SK-N-MC (cell line): Measurements from ENCODE around the gene APBA2.
A peak's percentile ranks its signal among the peaks of the same experiment; 100 is the strongest.
"Not testable (repeated sequence)": the region's sequence is repeated elsewhere in the genome, so short reads cannot be mapped to it uniquely, and the experiment has no call there.

Experiments
- DNase-seq: peaks from one replicate; pipeline ENCODE4 v3.0.0-alpha.2; 2011; ENCODE audit warnings: low read depth, low spot score
- H3K27ac ChIP-seq: fragments of 200-600 bp; sonication (generic); 2 replicates; pipeline ENCODE4 v1.5.1; 2016; ENCODE audit warnings: mixed run types
- H3K36me3 ChIP-seq: fragments of 200-600 bp; sonication (generic); 2 replicates; pipeline ENCODE4 v1.6.1; 2017; ENCODE audit warnings: antibody characterized with exemption, low read length, mixed read lengths; ENCODE audit not compliant: insufficient read depth
- H3K4me3 ChIP-seq: fragments of 200-600 bp; sonication (generic); 2 replicates; pipeline ENCODE4 v1.5.1; 2016
- H3K9ac ChIP-seq: fragments of 200-600 bp; sonication (generic); 2 replicates; pipeline ENCODE4 v1.8.0; 2017; ENCODE audit warnings: mixed run types, mixed read lengths; ENCODE audit not compliant: insufficient read length
- H3K9me3 ChIP-seq: fragments of 200-600 bp; sonication (generic); 2 replicates; pipeline ENCODE4 v1.6.1; 2017; ENCODE audit warnings: low read depth, mild to moderate bottlenecking, antibody characterized with exemption, low read length, moderate library complexity, mixed read lengths
- EZH2 ChIP-seq: fragments of 200-600 bp; sonication (generic); IDR thresholded peaks from one replicate; pipeline ENCODE4 v1.6.1; 2017; ENCODE audit warnings: antibody characterized with exemption
- FOXP2 ChIP-seq: optimal IDR thresholded peaks from 2 replicates; pipeline ENCODE3; 2011; ENCODE audit warnings: mild to moderate bottlenecking, moderate library complexity; ENCODE audit not compliant: insufficient read depth; ENCODE audit errors: extremely low read length, control extremely low read depth
- POLR2AphosphoS5 ChIP-seq: IDR thresholded peaks from 2 replicates; pipeline ENCODE4 v1.6.1; 2012; ENCODE audit warnings: mild to moderate bottlenecking, low read depth, low read length, borderline replicate concordance

Gene APBA2

DNA sequence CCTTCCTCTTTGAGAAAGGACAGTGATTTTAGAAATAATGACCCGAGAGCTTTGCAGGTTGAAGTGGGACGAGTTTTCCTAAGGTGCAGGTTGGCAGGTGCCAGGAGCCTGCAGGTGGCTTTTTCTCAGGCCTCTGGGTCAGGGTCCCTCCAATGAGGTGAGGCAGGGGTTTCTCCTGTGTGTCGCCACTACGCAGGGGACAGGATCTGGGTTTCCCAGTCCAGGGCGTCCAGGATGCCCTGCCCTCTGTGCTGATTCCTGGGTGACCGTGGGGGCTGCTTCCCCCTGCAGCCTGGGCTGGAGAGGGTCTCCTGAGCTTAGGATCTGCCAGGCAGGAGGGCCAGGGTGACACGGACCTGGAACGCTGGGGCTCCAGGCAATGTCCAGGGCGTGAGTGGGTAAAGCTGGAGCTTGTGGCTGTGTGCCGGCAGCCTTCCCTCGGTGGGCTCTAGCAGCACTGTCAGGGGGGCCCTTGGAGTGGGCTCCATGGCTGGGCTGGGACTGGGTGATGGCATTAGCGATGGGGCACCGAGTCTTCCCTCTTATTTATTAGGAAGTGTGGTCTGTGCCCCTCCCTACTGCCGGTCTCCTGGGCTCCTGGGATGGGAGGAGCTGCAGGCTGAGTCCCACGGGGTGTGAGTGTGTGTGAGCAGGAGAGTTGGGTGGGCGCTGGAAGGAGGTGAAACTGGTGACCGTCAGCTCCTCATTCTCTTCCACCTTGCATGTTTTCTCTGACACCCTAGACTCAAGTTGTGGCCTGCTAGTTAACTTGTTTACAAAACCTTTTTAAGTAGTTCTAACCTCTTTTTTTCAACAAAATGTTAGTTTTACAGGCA is 1.8 kb downstream of the APBA2 start:
- no peaks in the 10 kb centered on the region for H3K9me3 ChIP-seq
- DNase-seq, result no peak
- H3K36me3 ChIP-seq, result no peaks in the 10 kb centered on the region
- no peak overlapping the region for H3K9ac ChIP-seq
- TF ChIP-seq EZH2 (peak; percentile 54), FOXP2 (no peak)
- no peak overlapping the region for H3K4me3 ChIP-seq
- H3K27ac ChIP-seq, result no peak overlapping the region

DNA sequence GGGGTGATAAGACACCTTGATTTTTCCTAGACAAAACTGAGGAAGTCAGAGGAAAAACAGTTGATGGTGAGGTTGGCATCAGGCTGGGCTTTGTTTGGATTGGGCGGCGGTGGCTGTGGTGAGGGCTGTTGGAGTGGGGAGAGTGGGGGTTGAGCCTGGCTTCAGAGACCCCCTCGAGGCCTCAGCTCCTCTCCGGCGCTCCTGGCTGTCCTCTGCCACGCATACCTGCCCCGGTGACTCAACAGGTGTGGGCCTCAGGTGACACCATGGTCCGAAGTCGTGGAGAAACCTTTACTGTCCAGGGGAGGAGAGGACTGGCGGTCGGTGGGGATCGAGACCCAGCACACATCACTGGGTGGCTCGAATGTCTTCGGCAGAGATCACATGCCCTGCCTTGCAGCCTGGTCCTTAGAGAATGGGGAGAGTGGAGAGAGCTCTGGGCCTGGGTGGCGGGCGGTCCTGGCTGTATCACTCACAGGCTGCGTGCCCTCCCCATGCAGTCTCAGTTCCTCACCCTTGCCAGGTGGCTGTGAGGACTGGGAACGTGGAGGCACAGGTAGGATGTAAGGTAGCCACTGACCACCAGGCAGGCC is 2.6 kb downstream of the APBA2 start:
- Histone ChIP-seq H3K9me3 (no peaks in the 10 kb centered on the region), H3K27ac (no peak overlapping the region), H3K4me3 (no peak overlapping the region), H3K9ac (no peak overlapping the region), H3K36me3 (no peaks in the 10 kb centered on the region)
- no peak for DNase-seq
- TF ChIP-seq POLR2AphosphoS5, result no peak

DNA sequence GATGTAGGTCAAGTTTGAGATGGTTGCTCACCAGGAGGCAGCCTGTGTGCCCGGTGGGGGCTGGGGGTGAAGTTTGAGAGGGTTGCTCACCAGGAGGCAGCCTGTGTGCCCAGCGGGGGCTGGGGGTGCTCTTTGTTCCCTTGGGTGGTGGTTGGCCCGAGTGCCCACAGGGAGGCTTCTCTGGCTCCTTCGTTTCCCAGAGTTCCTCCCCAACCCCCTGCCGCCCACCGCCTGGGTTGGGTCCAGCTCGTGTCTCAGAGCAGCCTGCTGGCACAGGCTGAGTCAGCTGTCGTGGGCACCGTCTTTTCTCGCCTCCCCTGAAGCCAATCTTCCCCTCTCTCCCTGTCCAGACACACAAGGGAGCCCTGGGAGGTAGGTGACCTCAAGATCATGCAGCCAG is 3.1 kb downstream of the APBA2 start:
- no peak for DNase-seq
- Histone ChIP-seq H3K36me3 (no peaks in the 10 kb centered on the region), H3K4me3 (no peak overlapping the region), H3K9me3 (no peaks in the 10 kb centered on the region), H3K27ac (no peak overlapping the region), H3K9ac (no peak overlapping the region)
- TF ChIP-seq POLR2AphosphoS5, result no peak

DNA sequence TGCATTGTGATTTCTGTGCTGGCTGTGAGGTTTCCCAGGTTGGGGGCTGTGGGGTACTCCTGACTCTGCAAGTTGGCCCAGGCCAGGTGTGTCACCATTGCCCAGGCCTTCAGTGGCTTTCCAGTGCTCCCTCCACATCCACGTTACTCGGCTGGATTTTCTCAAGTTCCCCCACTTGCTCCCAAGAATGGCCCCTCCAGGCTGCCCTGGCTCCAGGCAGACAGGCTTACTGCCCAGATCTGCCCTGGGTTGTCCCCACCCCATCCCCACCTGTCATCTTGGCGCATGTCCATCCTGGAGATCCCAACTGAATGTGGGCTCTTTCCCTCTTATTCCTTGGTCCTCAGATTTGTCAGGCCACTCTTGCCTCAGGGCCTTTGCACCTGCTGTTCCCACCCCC is 3.6 kb downstream of the APBA2 start:
- TF ChIP-seq FOXP2 (no peak), POLR2AphosphoS5 (no peak), EZH2 (no peak)
- H3K27ac ChIP-seq, result no peak overlapping the region
- no peak overlapping the region for H3K4me3 ChIP-seq
- H3K9me3 ChIP-seq, result no peaks in the 10 kb centered on the region
- H3K36me3 ChIP-seq, result no peaks in the 10 kb centered on the region
- no peak for DNase-seq
- no peak overlapping the region for H3K9ac ChIP-seq

GRCh38 chr15:28889871-28890270 is 4.1 kb downstream of the APBA2 start:
- not testable (repeated sequence) for H3K9ac ChIP-seq, H3K9me3 ChIP-seq, DNase-seq, H3K36me3 ChIP-seq, H3K27ac ChIP-seq, H3K4me3 ChIP-seq

DNA sequence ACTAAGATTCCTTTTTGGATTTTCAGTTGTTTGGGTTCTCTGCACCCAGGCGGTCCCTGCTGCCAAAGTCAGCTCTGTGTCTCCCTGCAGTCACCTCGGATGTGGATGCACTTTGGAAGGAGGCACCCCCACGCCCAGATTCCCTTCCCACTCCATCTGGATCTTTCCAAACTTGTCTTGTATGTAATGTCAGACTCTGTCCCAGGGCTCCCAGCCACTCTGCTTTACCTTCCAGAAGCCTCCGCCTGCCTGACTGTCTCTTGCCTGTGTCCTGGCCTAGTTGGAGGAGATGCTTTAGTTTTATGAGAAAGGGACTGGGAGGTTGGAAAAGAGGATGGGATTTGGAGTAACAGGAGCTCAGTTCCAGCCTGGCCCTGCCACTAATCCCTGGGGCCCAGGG is 4.5 kb downstream of the APBA2 start:
- not testable (repeated sequence) for DNase-seq, H3K9ac ChIP-seq, H3K36me3 ChIP-seq, H3K4me3 ChIP-seq, H3K27ac ChIP-seq, H3K9me3 ChIP-seq

DNA sequence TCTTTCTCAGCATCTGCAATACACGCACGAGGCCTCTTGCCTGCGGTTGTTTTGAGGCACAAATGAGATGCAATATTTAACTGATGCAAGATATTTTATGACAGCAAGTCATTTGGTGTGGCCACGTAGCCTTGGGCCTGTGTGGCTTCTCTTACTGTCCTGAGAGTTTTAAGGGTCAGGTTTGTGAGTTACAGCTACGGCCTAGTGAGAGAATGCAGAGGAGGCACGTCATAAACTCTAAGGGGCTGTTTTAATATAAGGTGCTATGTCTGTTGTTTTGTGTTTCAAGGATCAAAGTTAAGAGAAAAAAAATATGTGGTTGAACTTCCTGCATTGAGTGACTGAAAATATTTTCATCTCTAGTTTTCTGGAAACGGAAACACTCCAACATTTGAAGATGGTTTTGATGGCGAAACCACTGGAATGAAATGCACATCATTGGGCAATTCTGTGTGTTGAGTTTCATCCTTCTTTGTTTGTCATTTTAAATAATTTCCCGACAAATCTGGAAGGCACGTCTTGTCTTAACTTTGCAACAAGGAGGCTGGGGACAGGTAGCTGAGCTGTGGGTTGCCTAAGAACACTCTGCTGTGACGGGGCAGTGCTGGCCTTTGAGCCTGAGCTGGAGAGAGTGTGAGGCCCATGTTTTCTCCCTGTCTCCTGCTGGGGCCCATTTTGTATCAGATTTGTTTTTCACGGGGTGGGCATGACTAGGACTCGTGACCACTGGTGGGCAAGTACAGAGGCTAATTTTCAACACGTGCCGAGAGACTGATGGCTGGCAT is 5.1 kb downstream of the APBA2 start:
- H3K36me3 ChIP-seq, result no peaks in the 10 kb centered on the region
- H3K9ac ChIP-seq, result no peak overlapping the region
- no peak overlapping the region for H3K27ac ChIP-seq
- H3K9me3 ChIP-seq, result no peaks in the 10 kb centered on the region
- no peak for DNase-seq
- TF ChIP-seq FOXP2, result no peak
- TF ChIP-seq EZH2, result no peak
- no peak for TF ChIP-seq POLR2AphosphoS5
- no peak overlapping the region for H3K4me3 ChIP-seq

- no peak for DNase-seq
Measured at GRCh38 chr15:28891588-28891987, 5.8 kb downstream of the APBA2 start.

More at GRCh38 chr15:28891588-28891987, 5.8 kb downstream of the APBA2 start:
- Histone ChIP-seq H3K9ac (no peak overlapping the region), H3K4me3 (no peak overlapping the region), H3K27ac (no peak overlapping the region), H3K9me3 (no peaks in the 10 kb centered on the region), H3K36me3 (no peaks in the 10 kb centered on the region)
- TF ChIP-seq POLR2AphosphoS5 (no peak), EZH2 (no peak), FOXP2 (no peak)
